ENCODE data around the gene SKOR1. TPM values are rescaled to one million over a fixed set of nuclear protein-coding genes. Genes with fewer than 3 reads are reported as not detected.

The SKOR1 gene
- polyA plus RNA-seq, 4 donors = 0.27 to 0.81 (median 0.38) TPM

DNA sequence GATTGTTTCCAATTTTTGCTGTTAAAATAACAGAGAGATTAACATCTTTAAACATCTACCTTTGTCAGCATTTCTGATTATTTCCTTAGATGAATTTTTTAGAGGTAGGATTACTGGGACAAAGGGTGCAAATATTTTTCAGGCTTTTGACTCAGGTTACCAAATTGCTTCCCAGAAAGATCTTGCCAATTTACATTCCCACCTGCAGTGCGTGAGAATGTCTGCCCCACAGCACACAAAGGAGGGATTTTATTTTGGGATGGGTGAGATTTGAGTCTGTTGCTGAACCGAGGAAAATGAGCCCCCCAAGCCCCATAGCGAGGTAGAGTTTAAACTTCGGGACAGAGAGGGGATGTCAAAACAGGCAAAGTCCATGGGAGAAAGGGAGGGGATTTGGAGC, 40.5 kb downstream of the SKOR1 start:
- FAIRE-seq = no peak
- Histone ChIP-seq H3K27ac (ENCODE audit: low read depth in 1 of 3, low read length in 2 of 3) (no peak overlapping the region), H3K4me3 (ENCODE audit: low read depth in 1 of 3, low read length in 3 of 3) (no peak overlapping the region), H3K9me3 (ENCODE audit: control insufficient read depth in 2 of 2, insufficient read depth in 1 of 2, low read depth in 1 of 2, low read length in 1 of 2) (peaks cover 2 to 14% of the 10 kb centered on the region in 2 donors), H3K27me3 (ENCODE audit: control insufficient read depth in 3 of 3, insufficient read depth in 3 of 3, low read length in 3 of 3) (no peaks in the 10 kb centered on the region), H3K4me1 (ENCODE audit: control insufficient read depth in 3 of 3, insufficient read depth in 2 of 3, low read depth in 1 of 3, low read length in 2 of 3) (peaks cover 0 to 9% (median 0%) of the 10 kb centered on the region in 3 donors), H3K36me3 (ENCODE audit: control insufficient read depth in 3 of 3, insufficient read depth in 2 of 3, low read depth in 1 of 3, low read length in 3 of 3) (no peaks in the 10 kb centered on the region)
- whole genome bisulfite sequencing, 3 donors = 83 to 86% (median 84%) methylated on average over 4 of the region's 4 CpGs
- DNase-seq = no peak

DNA sequence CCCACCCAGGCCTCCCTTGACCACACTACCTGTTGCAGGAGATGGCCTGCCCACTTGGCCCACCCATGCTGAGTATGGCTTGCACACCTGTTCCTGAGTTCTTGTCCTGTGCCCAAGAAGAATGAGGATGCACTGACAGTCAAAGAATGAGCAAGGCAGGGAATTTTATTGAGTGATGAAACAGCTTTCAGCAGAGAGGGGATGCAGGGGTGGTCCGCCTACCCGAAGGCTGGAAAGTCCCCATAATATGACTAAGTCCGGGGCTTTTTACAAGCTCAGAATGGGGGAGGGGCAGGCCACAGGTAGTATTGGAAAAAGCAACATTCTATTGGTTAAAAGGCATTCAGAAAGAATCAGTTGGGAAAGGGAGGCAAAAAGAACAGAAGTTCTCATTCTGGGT, 44.4 kb downstream of the SKOR1 start:
- Histone ChIP-seq H3K9me3 (ENCODE audit: control insufficient read depth in 2 of 2, insufficient read depth in 1 of 2, low read depth in 1 of 2, low read length in 1 of 2) (peaks cover 2 to 19% of the 10 kb centered on the region in 2 donors), H3K27ac (ENCODE audit: low read depth in 1 of 3, low read length in 2 of 3) (no peak overlapping the region), H3K4me3 (ENCODE audit: low read depth in 1 of 3, low read length in 3 of 3) (no peak overlapping the region), H3K27me3 (ENCODE audit: control insufficient read depth in 3 of 3, insufficient read depth in 3 of 3, low read length in 3 of 3) (no peaks in the 10 kb centered on the region), H3K36me3 (ENCODE audit: control insufficient read depth in 3 of 3, insufficient read depth in 2 of 3, low read depth in 1 of 3, low read length in 3 of 3) (no peaks in the 10 kb centered on the region), H3K4me1 (ENCODE audit: control insufficient read depth in 3 of 3, insufficient read depth in 2 of 3, low read depth in 1 of 3, low read length in 2 of 3) (no peaks in the 10 kb centered on the region)
- no peak for DNase-seq
- FAIRE-seq = no peak
- 65 to 87% (median 85%) methylated on average over 3 of the region's 3 CpGs for WGBS, 3 donors

- no peak overlapping the region for H3K4me3 ChIP-seq (ENCODE audit: low read depth in 1 of 3, low read length in 3 of 3)
- H3K36me3 ChIP-seq (ENCODE audit: control insufficient read depth in 3 of 3, insufficient read depth in 2 of 3, low read depth in 1 of 3, low read length in 3 of 3) = no peaks in the 10 kb centered on the region
- FAIRE-seq (no peak), DNase-seq (no peak)
- H3K4me1 ChIP-seq (ENCODE audit: control insufficient read depth in 3 of 3, insufficient read depth in 2 of 3, low read depth in 1 of 3, low read length in 2 of 3) = no peaks in the 10 kb centered on the region
- H3K27ac ChIP-seq (ENCODE audit: low read depth in 1 of 3, low read length in 2 of 3) = no peak overlapping the region
- no peaks in the 10 kb centered on the region for H3K27me3 ChIP-seq (ENCODE audit: control insufficient read depth in 3 of 3, insufficient read depth in 3 of 3, low read length in 3 of 3)
- peaks cover 2 to 19% of the 10 kb centered on the region in 2 donors for H3K9me3 ChIP-seq (ENCODE audit: control insufficient read depth in 2 of 2, insufficient read depth in 1 of 2, low read depth in 1 of 2, low read length in 1 of 2)
Measured at GRCh38 chr15:67870868-67871408, 45.6 kb downstream of the SKOR1 start.

DNA sequence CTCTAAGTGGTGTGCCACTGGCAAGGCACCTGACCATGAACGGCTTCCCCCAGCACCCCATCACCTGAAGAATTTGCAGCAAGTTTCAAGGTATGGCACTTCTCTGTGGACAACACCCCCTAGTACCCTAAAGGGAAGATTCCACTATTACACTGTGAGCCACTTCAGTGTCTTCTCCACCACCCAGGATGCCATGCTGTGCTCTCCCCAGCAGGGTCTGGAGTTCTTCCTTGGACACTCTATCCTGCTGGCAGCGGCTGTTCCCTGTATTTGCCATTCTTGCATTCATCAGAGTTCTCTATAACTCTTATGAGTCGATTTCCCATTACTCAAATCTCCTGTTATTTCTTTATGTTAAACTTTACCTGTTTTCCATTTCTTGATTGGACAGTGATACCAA, 48.5 kb downstream of the SKOR1 start:
- no peak for DNase-seq
- no peaks in the 10 kb centered on the region for H3K27me3 ChIP-seq (ENCODE audit: control insufficient read depth in 3 of 3, insufficient read depth in 3 of 3, low read length in 3 of 3)
- H3K36me3 ChIP-seq (ENCODE audit: control insufficient read depth in 3 of 3, insufficient read depth in 2 of 3, low read depth in 1 of 3, low read length in 3 of 3) = no peaks in the 10 kb centered on the region
- 90 to 94% (median 92%) methylated on average over 3 of the region's 3 CpGs for WGBS, 3 donors
- H3K9me3 ChIP-seq (ENCODE audit: control insufficient read depth in 2 of 2, insufficient read depth in 1 of 2, low read depth in 1 of 2, low read length in 1 of 2) = peaks cover 2 to 19% of the 10 kb centered on the region in 2 donors
- FAIRE-seq = no peak
- no peak overlapping the region for H3K27ac ChIP-seq (ENCODE audit: low read depth in 1 of 3, low read length in 2 of 3)
- H3K4me3 ChIP-seq (ENCODE audit: low read depth in 1 of 3, low read length in 3 of 3) = no peak overlapping the region
- no peaks in the 10 kb centered on the region for H3K4me1 ChIP-seq (ENCODE audit: control insufficient read depth in 3 of 3, insufficient read depth in 2 of 3, low read depth in 1 of 3, low read length in 2 of 3)

- H3K9me3 ChIP-seq (ENCODE audit: control insufficient read depth in 2 of 2, insufficient read depth in 1 of 2, low read depth in 1 of 2, low read length in 1 of 2) = peaks cover 0 to 1% of the 10 kb centered on the region in 2 donors
- no peak overlapping the region for H3K27ac ChIP-seq (ENCODE audit: low read depth in 1 of 3, low read length in 2 of 3)
- no peaks in the 10 kb centered on the region for H3K27me3 ChIP-seq (ENCODE audit: control insufficient read depth in 3 of 3, insufficient read depth in 3 of 3, low read length in 3 of 3)
- DNase-seq (no peak), FAIRE-seq (no peak)
- no peak overlapping the region for H3K4me3 ChIP-seq (ENCODE audit: low read depth in 1 of 3, low read length in 3 of 3)
- peaks cover 0 to 5% (median 2%) of the 10 kb centered on the region in 3 donors for H3K4me1 ChIP-seq (ENCODE audit: control insufficient read depth in 3 of 3, insufficient read depth in 2 of 3, low read depth in 1 of 3, low read length in 2 of 3)
- H3K36me3 ChIP-seq (ENCODE audit: control insufficient read depth in 3 of 3, insufficient read depth in 2 of 3, low read depth in 1 of 3, low read length in 3 of 3) = no peaks in the 10 kb centered on the region
- WGBS, 3 donors = 86 to 98% (median 98%) methylated on average over 2 of the region's 2 CpGs
Measured at GRCh38 chr15:67878712-67879206, 53.5 kb downstream of the SKOR1 start.

DNA sequence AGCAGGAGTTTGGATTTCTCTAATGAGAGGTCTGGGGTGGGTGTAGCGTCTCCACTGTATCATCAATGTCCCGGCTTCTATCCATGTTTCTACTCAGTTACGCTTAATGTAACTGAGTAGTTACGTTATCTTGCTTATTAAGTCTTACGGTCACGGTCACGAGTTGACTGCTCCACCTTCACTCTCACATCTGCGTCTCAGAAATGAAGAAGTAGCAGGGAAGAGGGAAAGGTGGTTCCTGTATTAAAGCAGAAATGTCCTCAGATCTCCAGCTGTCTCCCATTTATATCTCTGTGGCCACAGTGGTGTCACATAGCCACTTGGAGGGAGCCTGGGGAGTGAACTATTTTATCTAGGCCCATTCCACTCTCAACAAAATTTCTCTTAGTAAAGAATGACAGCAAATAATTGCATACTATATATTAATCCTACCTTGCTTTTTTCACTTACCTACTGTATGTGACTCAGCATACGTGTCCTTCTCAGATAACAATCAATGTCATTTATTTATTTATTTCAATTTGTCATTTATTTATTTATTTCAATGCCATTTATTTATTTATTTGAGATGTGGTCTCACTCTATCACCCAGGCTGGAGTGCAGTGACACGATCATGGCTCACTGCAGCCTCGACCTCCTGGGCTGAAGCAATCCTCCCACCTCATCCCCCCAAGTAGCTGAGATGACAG, 54.3 kb downstream of the SKOR1 start:
- DNase-seq = no peak
- no peaks in the 10 kb centered on the region for H3K9me3 ChIP-seq (ENCODE audit: control insufficient read depth in 2 of 2, insufficient read depth in 1 of 2, low read depth in 1 of 2, low read length in 1 of 2)
- no peak overlapping the region for H3K4me3 ChIP-seq (ENCODE audit: low read depth in 1 of 3, low read length in 3 of 3)
- no peaks in the 10 kb centered on the region for H3K27me3 ChIP-seq (ENCODE audit: control insufficient read depth in 3 of 3, insufficient read depth in 3 of 3, low read length in 3 of 3)
- FAIRE-seq = no peak
- WGBS, 3 donors = 86 to 96% (median 93%) methylated on average over 11 of the region's 11 CpGs
- peaks cover 0 to 12% (median 2%) of the 10 kb centered on the region in 3 donors for H3K4me1 ChIP-seq (ENCODE audit: control insufficient read depth in 3 of 3, insufficient read depth in 2 of 3, low read depth in 1 of 3, low read length in 2 of 3)
- no peaks in the 10 kb centered on the region for H3K36me3 ChIP-seq (ENCODE audit: control insufficient read depth in 3 of 3, insufficient read depth in 2 of 3, low read depth in 1 of 3, low read length in 3 of 3)
- no peak overlapping the region for H3K27ac ChIP-seq (ENCODE audit: low read depth in 1 of 3, low read length in 2 of 3)

DNA sequence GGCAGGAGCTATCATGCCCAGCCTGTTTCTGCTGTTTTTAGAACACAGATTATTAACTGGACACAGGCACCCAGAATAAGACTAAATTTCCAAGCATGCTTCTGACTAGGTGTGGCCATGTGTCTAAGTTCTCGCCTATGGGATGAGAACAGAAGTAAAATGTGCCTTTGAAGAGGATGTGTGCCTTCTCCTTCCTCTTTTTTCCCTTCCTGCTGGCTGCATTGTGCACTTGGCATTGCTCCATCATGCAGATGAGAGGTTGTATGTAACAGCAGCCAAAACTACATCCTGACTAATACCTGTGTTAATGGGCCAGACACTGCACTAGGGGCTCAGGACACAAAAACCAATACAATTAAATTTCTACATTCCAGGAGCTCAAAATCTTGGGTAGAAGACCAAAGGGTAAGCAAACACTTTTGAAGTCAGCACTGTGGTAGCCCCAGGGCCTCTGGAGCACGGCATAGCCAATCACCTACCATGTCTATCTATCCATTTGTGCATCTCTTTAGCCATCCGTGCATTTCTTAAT, 55.4 kb downstream of the SKOR1 start:
- H3K4me3 ChIP-seq (ENCODE audit: low read depth in 1 of 3, low read length in 3 of 3) = no peak overlapping the region
- H3K27ac ChIP-seq (ENCODE audit: low read depth in 1 of 3, low read length in 2 of 3) = no peak overlapping the region
- H3K36me3 ChIP-seq (ENCODE audit: control insufficient read depth in 3 of 3, insufficient read depth in 2 of 3, low read depth in 1 of 3, low read length in 3 of 3) = no peaks in the 10 kb centered on the region
- DNase-seq (peak in 1 of 2 donors; percentile 27), FAIRE-seq (no peak)
- no peaks in the 10 kb centered on the region for H3K27me3 ChIP-seq (ENCODE audit: control insufficient read depth in 3 of 3, insufficient read depth in 3 of 3, low read length in 3 of 3)
- 77 to 86% (median 78%) methylated on average over 3 of the region's 3 CpGs for WGBS, 3 donors
- H3K4me1 ChIP-seq (ENCODE audit: control insufficient read depth in 3 of 3, insufficient read depth in 2 of 3, low read depth in 1 of 3, low read length in 2 of 3) = peaks cover 0 to 21% (median 2%) of the 10 kb centered on the region in 3 donors
- no peaks in the 10 kb centered on the region for H3K9me3 ChIP-seq (ENCODE audit: control insufficient read depth in 2 of 2, insufficient read depth in 1 of 2, low read depth in 1 of 2, low read length in 1 of 2)

- Histone ChIP-seq H3K4me1 (ENCODE audit: control insufficient read depth in 3 of 3, insufficient read depth in 2 of 3, low read depth in 1 of 3, low read length in 2 of 3) (peaks cover 0 to 21% (median 2%) of the 10 kb centered on the region in 3 donors), H3K9me3 (ENCODE audit: control insufficient read depth in 2 of 2, insufficient read depth in 1 of 2, low read depth in 1 of 2, low read length in 1 of 2) (no peaks in the 10 kb centered on the region)
Measured at GRCh38 chr15:67882487-67883233, 57.4 kb downstream of the SKOR1 start.

More at GRCh38 chr15:67882487-67883233, 57.4 kb downstream of the SKOR1 start:
- 77 to 82% (median 77%) methylated on average over 8 of the region's 8 CpGs for WGBS, 3 donors
- H3K4me3 ChIP-seq (ENCODE audit: low read depth in 1 of 3, low read length in 3 of 3) = no peak overlapping the region
- no peaks in the 10 kb centered on the region for H3K27me3 ChIP-seq (ENCODE audit: control insufficient read depth in 3 of 3, insufficient read depth in 3 of 3, low read length in 3 of 3)
- DNase-seq (no peak), FAIRE-seq (no peak)
- no peaks in the 10 kb centered on the region for H3K36me3 ChIP-seq (ENCODE audit: control insufficient read depth in 3 of 3, insufficient read depth in 2 of 3, low read depth in 1 of 3, low read length in 3 of 3)
- no peak overlapping the region for H3K27ac ChIP-seq (ENCODE audit: low read depth in 1 of 3, low read length in 2 of 3)
